Measurements from ENCODE around the gene SPATA19. TPM values are rescaled to one million over a fixed set of nuclear protein-coding genes. Genes with fewer than 3 reads are reported as not detected.

SPATA19 gene
- total RNA-seq, 1 donor from 2014 or later = not detected

DNA sequence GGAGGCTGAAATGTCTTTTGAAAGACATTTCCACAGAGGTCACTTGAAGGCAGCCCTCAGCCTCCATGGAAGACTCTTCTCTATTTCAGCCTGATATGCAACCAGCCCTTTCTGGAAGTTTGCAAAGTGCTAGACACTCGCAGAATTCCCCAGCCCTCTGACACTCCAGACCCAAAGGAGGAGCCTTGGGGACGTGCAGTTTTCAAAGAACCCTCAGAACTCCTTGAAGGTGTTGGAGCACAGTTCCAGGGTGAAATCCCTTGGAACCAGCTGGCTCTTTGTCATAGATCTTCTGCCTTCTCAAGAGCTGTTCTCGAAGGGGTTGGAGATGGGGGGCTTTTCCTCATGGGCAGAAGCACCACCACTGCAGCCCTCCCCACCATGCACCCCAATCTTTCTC is 19.6 kb downstream of the SPATA19 start:
- Mint-ChIP-seq H3K27ac (no peak overlapping the region), H3K4me3 (no peak overlapping the region), H3K9me3 (no peaks in the 10 kb centered on the region), H3K27me3 (peaks cover 47% of the 10 kb centered on the region), H3K36me3 (no peaks in the 10 kb centered on the region), H3K4me1 (ENCODE audit: unreplicated experiment) (no peaks in the 10 kb centered on the region)
- TF ChIP-seq, protein P1, sequence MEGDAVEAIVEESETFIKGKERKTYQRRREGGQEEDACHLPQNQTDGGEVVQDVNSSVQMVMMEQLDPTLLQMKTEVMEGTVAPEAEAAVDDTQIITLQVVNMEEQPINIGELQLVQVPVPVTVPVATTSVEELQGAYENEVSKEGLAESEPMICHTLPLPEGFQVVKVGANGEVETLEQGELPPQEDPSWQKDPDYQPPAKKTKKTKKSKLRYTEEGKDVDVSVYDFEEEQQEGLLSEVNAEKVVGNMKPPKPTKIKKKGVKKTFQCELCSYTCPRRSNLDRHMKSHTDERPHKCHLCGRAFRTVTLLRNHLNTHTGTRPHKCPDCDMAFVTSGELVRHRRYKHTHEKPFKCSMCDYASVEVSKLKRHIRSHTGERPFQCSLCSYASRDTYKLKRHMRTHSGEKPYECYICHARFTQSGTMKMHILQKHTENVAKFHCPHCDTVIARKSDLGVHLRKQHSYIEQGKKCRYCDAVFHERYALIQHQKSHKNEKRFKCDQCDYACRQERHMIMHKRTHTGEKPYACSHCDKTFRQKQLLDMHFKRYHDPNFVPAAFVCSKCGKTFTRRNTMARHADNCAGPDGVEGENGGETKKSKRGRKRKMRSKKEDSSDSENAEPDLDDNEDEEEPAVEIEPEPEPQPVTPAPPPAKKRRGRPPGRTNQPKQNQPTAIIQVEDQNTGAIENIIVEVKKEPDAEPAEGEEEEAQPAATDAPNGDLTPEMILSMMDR (conservative IDR thresholded peaks at IDR 0.05) = no peak
- DNase-seq (ENCODE audit: extremely low spot score, unreplicated experiment) = no peak

DNA sequence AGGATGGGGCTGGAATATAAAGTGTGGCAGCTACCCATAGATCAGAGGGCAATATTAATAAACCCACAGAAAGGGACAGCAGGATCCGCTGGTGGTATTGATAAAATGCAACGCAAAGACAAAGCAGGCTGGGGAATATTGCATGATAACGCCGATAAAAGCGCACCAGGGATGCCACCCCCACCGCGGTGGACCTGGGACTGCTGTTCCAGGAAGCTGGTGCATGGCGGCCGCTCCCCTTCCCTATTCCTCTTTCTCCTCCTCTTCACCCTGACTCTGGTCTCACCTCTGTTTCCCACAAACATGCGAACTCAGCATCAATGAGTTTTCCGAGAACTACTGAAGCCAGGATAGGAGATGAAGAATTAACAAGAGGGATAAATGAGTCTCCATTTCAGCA is 20.2 kb downstream of the SPATA19 start:
- Mint-ChIP-seq H3K4me3 (no peak overlapping the region), H3K27ac (no peak overlapping the region), H3K27me3 (peaks cover 50% of the 10 kb centered on the region), H3K36me3 (no peaks in the 10 kb centered on the region), H3K9me3 (no peaks in the 10 kb centered on the region), H3K4me1 (ENCODE audit: unreplicated experiment) (no peaks in the 10 kb centered on the region)
- no peak for DNase-seq (ENCODE audit: extremely low spot score, unreplicated experiment)
- TF ChIP-seq, protein P1 (conservative IDR thresholded peaks at IDR 0.05) = no peak

GRCh38 chr11:133824593-133824992 is 20.7 kb downstream of the SPATA19 start:
- Mint-ChIP-seq H3K27ac (no peak overlapping the region), H3K36me3 (no peaks in the 10 kb centered on the region), H3K9me3 (no peaks in the 10 kb centered on the region), H3K4me3 (no peak overlapping the region), H3K27me3 (peaks cover 53% of the 10 kb centered on the region), H3K4me1 (ENCODE audit: unreplicated experiment) (no peaks in the 10 kb centered on the region)
- DNase-seq (ENCODE audit: extremely low spot score, unreplicated experiment) = no peak
- TF ChIP-seq, protein P1 (conservative IDR thresholded peaks at IDR 0.05) = no peak

DNA sequence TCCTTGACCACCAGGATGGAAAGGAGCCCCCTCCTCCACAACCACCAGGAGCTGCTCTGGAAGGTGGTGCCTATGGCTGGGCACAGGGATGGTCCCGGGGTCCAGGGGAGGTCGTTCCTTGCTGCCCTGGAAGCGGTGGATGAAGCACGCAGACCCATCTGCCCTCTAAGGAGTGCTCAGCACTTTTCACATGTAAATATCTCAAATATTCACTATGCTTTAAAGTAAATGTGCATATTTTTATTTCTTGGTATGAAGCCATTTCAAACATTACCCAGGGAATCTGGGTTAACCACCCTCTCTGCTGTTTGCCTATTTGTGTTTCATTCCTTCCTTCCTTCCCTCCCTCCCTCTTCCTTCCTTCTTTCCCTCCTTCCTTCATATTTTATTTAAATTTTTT is 21.7 kb downstream of the SPATA19 start:
- no peaks in the 10 kb centered on the region for H3K36me3 Mint-ChIP-seq
- peaks cover 53% of the 10 kb centered on the region for H3K27me3 Mint-ChIP-seq

DNA sequence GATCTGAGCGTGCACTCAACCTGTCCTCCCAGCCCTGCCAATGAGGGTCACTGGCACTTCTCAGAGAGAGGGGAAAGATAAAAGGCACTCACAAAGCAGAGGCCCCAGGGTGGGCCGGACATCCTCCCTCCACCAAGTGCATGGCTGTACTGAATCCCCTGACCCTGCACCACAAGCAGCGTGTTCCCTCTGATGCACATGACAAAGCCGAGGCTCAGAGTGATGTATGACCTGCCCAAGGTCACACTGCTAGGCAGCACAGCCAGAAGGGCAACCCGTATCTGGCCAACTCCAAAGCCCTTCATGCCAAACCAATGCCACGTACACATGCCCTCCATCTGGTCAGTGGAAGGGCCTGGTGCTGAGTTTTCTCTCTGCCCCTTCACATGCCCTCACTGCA is 22.1 kb downstream of the SPATA19 start:
- H3K36me3 Mint-ChIP-seq = no peaks in the 10 kb centered on the region
- no peak overlapping the region for H3K27ac Mint-ChIP-seq
- TF ChIP-seq, protein P1 (conservative IDR thresholded peaks at IDR 0.05) = no peak
- DNase-seq (ENCODE audit: extremely low spot score, unreplicated experiment) = no peak
- peaks cover 49% of the 10 kb centered on the region for H3K27me3 Mint-ChIP-seq
- no peak overlapping the region for H3K4me3 Mint-ChIP-seq
- no peaks in the 10 kb centered on the region for H3K4me1 Mint-ChIP-seq (ENCODE audit: unreplicated experiment)
- no peaks in the 10 kb centered on the region for H3K9me3 Mint-ChIP-seq

More for the DNA sequence above, 21.7 kb downstream of the SPATA19 start:
- no peak overlapping the region for H3K27ac Mint-ChIP-seq
- no peak overlapping the region for H3K4me3 Mint-ChIP-seq
- H3K4me1 Mint-ChIP-seq (ENCODE audit: unreplicated experiment) = no peaks in the 10 kb centered on the region
- H3K9me3 Mint-ChIP-seq = no peaks in the 10 kb centered on the region
- no peak for DNase-seq (ENCODE audit: extremely low spot score, unreplicated experiment)
- TF ChIP-seq, protein P1 (conservative IDR thresholded peaks at IDR 0.05) = no peak

- Mint-ChIP-seq H3K27me3 (peaks cover 36% of the 10 kb centered on the region), H3K9me3 (no peaks in the 10 kb centered on the region), H3K27ac (no peak overlapping the region), H3K36me3 (no peaks in the 10 kb centered on the region), H3K4me1 (ENCODE audit: unreplicated experiment) (no peaks in the 10 kb centered on the region), H3K4me3 (no peak overlapping the region)
- TF ChIP-seq, protein P1 (conservative IDR thresholded peaks at IDR 0.05) = peak; percentile 80
- no peak for DNase-seq (ENCODE audit: extremely low spot score, unreplicated experiment)
These were observed 23.5 kb downstream of the SPATA19 start for GRCh38 chr11:133821776-133822175.
